ENCODE results near the gene UGT1A3. TPM values are rescaled to one million over a fixed set of nuclear protein-coding genes. Genes with fewer than 3 reads are reported as not detected.

The UGT1A3 gene
- 0.19 TPM in 1 of 2 replicates, not detected in the other for total RNA-seq (ENCODE audit: low replicate concordance)
- long read RNA-seq = 0 reads

DNA sequence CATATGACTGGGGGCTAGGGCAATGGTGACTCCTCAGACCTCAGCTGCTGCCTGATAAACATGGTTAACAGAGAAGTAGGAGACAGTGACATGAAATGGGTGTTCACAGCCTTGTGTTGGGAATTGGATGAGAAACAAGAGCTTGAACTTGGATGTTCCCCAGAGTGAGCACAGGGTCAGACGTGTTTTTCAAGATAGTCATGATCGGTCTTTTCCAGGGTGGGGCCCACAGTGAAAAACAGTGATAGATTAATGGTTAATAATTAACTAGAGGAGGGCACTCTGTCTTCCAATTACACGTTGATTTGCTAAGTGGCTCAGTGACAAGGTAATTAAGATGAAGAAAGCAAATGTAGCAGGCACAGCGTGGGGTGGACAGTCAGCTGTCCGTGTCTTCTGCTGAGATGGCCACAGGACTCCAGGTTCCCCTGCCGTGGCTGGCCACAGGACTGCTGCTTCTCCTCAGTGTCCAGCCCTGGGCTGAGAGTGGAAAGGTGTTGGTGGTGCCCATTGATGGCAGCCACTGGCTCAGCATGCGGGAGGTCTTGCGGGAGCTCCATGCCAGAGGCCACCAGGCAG, at the start of gene UGT1A3:
Gene UGT1A3 (plus strand): TSS at position 320 of the 579 bp plus-strand sequence. CDS start 85 bp downstream, at position 405.
- no peak within 1 kb of the TSS for H3K27ac Mint-ChIP-seq
- TF ChIP-seq, protein P1, sequence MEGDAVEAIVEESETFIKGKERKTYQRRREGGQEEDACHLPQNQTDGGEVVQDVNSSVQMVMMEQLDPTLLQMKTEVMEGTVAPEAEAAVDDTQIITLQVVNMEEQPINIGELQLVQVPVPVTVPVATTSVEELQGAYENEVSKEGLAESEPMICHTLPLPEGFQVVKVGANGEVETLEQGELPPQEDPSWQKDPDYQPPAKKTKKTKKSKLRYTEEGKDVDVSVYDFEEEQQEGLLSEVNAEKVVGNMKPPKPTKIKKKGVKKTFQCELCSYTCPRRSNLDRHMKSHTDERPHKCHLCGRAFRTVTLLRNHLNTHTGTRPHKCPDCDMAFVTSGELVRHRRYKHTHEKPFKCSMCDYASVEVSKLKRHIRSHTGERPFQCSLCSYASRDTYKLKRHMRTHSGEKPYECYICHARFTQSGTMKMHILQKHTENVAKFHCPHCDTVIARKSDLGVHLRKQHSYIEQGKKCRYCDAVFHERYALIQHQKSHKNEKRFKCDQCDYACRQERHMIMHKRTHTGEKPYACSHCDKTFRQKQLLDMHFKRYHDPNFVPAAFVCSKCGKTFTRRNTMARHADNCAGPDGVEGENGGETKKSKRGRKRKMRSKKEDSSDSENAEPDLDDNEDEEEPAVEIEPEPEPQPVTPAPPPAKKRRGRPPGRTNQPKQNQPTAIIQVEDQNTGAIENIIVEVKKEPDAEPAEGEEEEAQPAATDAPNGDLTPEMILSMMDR (conservative IDR thresholded peaks at IDR 0.05) = no peak
- H3K4me3 Mint-ChIP-seq = no peak within 1 kb of the TSS
- H3K27me3 Mint-ChIP-seq = peaks cover 8% of the 10 kb centered on the region
- H3K9me3 Mint-ChIP-seq = peaks cover 5% of the 10 kb centered on the region
- no peak for DNase-seq (ENCODE audit: extremely low spot score, unreplicated experiment)
- H3K36me3 Mint-ChIP-seq = no peaks in the 10 kb centered on the region
- H3K4me1 Mint-ChIP-seq (ENCODE audit: unreplicated experiment) = no peaks in the 10 kb centered on the region

DNA sequence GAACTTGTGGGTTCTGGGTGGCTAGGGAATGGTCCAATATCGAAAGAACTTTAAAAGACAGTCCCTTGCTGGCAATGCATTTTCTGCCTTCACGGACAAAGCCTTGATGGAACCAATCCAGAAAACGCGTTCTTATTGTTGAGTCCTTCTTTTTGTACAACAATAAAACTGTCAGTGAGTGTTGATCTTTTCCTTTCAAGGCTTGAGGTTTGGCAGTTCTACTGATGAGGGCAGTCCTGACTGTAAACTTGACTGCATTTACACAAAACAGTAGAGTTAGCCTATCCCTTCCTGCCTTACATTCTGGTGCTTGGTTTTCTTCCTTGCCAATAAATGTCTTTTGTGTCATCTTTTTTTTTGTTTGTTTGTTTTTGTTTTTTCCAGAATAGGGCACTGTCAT, 49.6 kb upstream of the UGT1A3 start:
- H3K27ac Mint-ChIP-seq = no peak overlapping the region
- DNase-seq (ENCODE audit: extremely low spot score, unreplicated experiment) = no peak
- H3K36me3 Mint-ChIP-seq = no peaks in the 10 kb centered on the region
- TF ChIP-seq, protein P1 (conservative IDR thresholded peaks at IDR 0.05) = no peak
- peaks cover 15% of the 10 kb centered on the region for H3K27me3 Mint-ChIP-seq
- no peaks in the 10 kb centered on the region for H3K4me1 Mint-ChIP-seq (ENCODE audit: unreplicated experiment)
- no peak overlapping the region for H3K4me3 Mint-ChIP-seq
- no peaks in the 10 kb centered on the region for H3K9me3 Mint-ChIP-seq

DNA sequence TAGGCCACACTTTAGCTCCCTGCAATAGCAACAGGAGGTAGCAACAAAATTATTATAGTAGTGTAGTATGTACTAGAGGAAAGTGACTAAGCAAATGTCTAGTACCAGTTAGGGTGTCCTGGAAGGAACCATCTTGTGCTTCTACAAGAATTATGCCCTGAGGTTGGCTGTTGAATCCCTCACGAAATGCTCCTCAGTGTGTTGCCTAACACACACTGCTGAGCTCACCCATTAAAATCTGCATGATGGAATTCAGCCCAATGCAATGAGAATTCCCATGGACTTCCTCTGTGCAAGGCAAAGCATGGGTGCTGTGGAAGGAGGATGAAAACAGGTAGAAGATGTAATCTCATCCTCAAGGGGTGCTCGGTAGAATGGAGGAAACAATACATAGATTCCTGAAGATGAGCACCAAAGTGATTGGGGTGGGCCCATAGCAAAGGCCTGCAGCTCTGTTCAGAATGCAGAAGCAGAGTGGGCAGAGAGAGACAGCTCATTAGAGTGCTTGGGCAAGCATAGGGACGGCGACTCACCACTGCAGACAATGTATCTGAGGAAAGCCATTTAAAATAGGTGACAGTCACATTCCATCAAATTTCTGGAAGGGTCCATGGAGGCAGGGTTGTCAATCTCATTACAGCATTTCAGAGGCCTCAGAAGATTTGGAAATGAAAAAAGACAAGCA, 48.3 kb upstream of the UGT1A3 start:
- Mint-ChIP-seq H3K4me3 (no peak overlapping the region), H3K4me1 (ENCODE audit: unreplicated experiment) (no peaks in the 10 kb centered on the region), H3K27ac (no peak overlapping the region), H3K9me3 (no peaks in the 10 kb centered on the region), H3K27me3 (peaks cover 15% of the 10 kb centered on the region), H3K36me3 (no peaks in the 10 kb centered on the region)
- TF ChIP-seq, protein P1 (conservative IDR thresholded peaks at IDR 0.05) = no peak
- no peak for DNase-seq (ENCODE audit: extremely low spot score, unreplicated experiment)

DNA sequence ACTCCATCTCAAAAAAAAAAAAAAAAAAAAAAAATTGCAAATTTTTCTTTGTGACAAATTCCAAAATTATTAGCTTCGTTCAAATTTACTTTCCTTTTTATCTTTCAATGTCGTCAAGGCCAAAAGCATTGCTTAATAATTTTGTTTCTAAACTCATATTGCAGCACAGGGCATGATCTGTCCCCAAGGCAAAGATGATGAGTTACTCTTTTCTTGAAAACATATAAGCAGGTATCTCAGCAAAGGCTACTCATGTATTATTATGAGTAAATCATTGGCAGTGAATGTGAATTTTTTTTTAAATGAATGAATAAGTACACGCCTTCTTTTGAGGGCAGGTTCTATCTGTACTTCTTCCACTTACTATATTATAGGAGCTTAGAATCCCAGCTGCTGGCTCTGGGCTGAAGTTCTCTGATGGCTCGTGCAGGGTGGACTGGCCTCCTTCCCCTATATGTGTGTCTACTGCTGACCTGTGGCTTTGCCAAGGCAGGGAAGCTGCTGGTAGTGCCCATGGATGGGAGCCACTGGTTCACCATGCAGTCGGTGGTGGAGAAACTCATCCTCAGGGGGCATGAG, 47.2 kb upstream of the UGT1A3 start, which contains the start of gene UGT1A7:
Gene UGT1A7 (plus strand): TSS at position 381 of the 579 bp plus-strand sequence. CDS start 37 bp downstream, at position 418.
- Mint-ChIP-seq H3K4me1 (ENCODE audit: unreplicated experiment) (no peaks in the 10 kb centered on the region), H3K4me3 (no peak within 1 kb of the TSS), H3K27ac (no peak within 1 kb of the TSS), H3K36me3 (no peaks in the 10 kb centered on the region), H3K9me3 (no peaks in the 10 kb centered on the region), H3K27me3 (peaks cover 18% of the 10 kb centered on the region)
- DNase-seq (ENCODE audit: extremely low spot score, unreplicated experiment) = no peak
- TF ChIP-seq, protein P1 (conservative IDR thresholded peaks at IDR 0.05) = no peak

DNA sequence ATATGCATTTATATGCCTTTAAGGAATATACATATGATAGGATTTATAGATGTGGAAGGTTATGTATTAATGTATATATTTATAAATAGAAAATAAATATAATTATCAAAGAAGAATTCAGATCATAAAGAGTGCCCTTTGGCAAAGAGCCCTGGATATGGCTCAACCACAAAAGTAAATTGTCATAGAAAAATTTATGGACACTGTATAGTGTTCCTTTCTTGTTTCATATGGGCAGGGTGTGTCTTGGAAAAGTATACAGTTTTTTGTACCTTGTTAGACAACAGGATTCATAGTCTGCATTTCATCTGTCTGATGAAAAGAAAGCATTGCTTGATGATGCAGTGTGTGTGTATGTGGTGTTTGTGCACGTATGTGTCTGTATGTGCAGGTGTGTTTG, 44.2 kb upstream of the UGT1A3 start:
- H3K27ac Mint-ChIP-seq = no peak overlapping the region
- no peaks in the 10 kb centered on the region for H3K36me3 Mint-ChIP-seq
- no peak for DNase-seq (ENCODE audit: extremely low spot score, unreplicated experiment)
- H3K9me3 Mint-ChIP-seq = no peaks in the 10 kb centered on the region
- H3K4me3 Mint-ChIP-seq = no peak overlapping the region
- TF ChIP-seq, protein P1 (conservative IDR thresholded peaks at IDR 0.05) = no peak
- no peaks in the 10 kb centered on the region for H3K4me1 Mint-ChIP-seq (ENCODE audit: unreplicated experiment)
- H3K27me3 Mint-ChIP-seq = peaks cover 15% of the 10 kb centered on the region

All from type B pancreatic cell (in vitro differentiated cells).